ENCODE results near the gene LDLR.

GRCh38 chr19:11106477-11106876 lies 17.2 kb downstream of the LDLR start:
- TF ChIP-seq CTCF (IDR thresholded peaks at IDR 0.05) (no peak), POLR2AphosphoS5 (IDR thresholded peaks at IDR 0.05) (no peak), POLR2A (IDR thresholded peaks at IDR 0.05) (no peak), EP300 (IDR thresholded peaks at IDR 0.05) (no peak)
